Measurements from ENCODE around the gene TRAF2.
"Not testable (repeated sequence)": the region's sequence is repeated elsewhere in the genome, so short reads cannot be mapped to it uniquely, and the experiment has no call there.

DNA sequence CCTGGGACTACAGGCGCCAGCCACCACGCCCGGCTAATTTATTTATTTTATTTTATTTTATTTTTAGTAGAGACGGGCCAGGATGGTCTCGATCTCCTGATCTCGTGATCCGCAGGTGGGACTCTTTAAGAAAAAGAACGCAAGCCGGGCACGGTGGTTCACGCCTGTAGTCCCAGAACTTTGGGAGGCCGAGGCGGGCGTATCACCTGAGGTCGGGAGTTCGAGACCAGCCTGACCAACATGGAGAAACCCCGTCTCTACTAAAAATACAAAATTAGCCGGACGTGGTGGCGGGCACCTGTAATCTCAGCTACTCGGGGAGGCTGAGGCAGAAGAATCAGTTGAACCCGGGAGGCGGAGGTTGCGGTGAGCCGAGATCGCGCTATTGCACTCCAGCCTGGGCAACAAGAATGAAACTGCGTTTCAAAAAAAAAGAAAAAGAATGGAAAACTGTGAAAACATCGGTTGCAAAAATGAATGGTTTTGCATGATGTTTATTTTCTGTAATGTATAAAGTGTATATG is 19.4 kb upstream of the TRAF2 start:
- not testable (repeated sequence) for TF ChIP-seq CTCF, POLR2A (IDR thresholded peaks at IDR 0.05)
